Measurements from ENCODE around the gene FAM217A.

Gene FAM217A

GRCh38 chr6:4085332-4085700 lies 6.4 kb upstream of the FAM217A start:
- DNase-seq (ENCODE audit: low spot score), result no peak

GRCh38 chr6:4084444-4085331 lies 5.8 kb upstream of the FAM217A start:
- DNase-seq (ENCODE audit: low spot score), result no peak

- no peak for DNase-seq (ENCODE audit: low spot score)
Observed at GRCh38 chr6:4074478-4075235, 4.3 kb downstream of the FAM217A start.

- DNase-seq (ENCODE audit: low spot score), result no peak
Observed at GRCh38 chr6:4071330-4071729, 7.6 kb downstream of the FAM217A start.

GRCh38 chr6:4069199-4069598 lies 9.7 kb downstream of the FAM217A start:
- no peak for DNase-seq (ENCODE audit: low spot score)

- DNase-seq (ENCODE audit: low spot score), result no peak
Observed at GRCh38 chr6:4067673-4068072, 11.3 kb downstream of the FAM217A start.

GRCh38 chr6:4066029-4066755 lies 12.7 kb downstream of the FAM217A start:
- no peak for DNase-seq (ENCODE audit: low spot score)

GRCh38 chr6:4059115-4059777 lies 19.7 kb downstream of the FAM217A start:
- DNase-seq (ENCODE audit: low spot score), result no peak

- no peak for DNase-seq (ENCODE audit: low spot score)
Observed at GRCh38 chr6:4057036-4057435, 21.9 kb downstream of the FAM217A start.

GRCh38 chr6:4055420-4056041 lies 23.4 kb downstream of the FAM217A start:
- DNase-seq (ENCODE audit: low spot score), result peak; percentile 80

- DNase-seq (ENCODE audit: low spot score), result no peak
Observed at GRCh38 chr6:4049246-4049645, 29.7 kb downstream of the FAM217A start.

GRCh38 chr6:4041480-4041879 lies 37.5 kb downstream of the FAM217A start:
- no peak for DNase-seq (ENCODE audit: low spot score)

- no peak for DNase-seq (ENCODE audit: low spot score)
Observed at GRCh38 chr6:4039348-4039747, 39.6 kb downstream of the FAM217A start.

GRCh38 chr6:4036581-4036980 lies 42.4 kb downstream of the FAM217A start:
- no peak for DNase-seq (ENCODE audit: low spot score)

GRCh38 chr6:4032475-4032874 lies 46.5 kb downstream of the FAM217A start:
- no peak for DNase-seq (ENCODE audit: low spot score)

- DNase-seq (ENCODE audit: low spot score), result no peak
Observed at GRCh38 chr6:4031442-4031841, 47.5 kb downstream of the FAM217A start.

- DNase-seq (ENCODE audit: low spot score), result no peak
Observed at GRCh38 chr6:4030669-4031068, 48.3 kb downstream of the FAM217A start.

GRCh38 chr6:4029687-4030086 lies 49.2 kb downstream of the FAM217A start:
- no peak for DNase-seq (ENCODE audit: low spot score)

- DNase-seq (ENCODE audit: low spot score), result no peak
Observed at GRCh38 chr6:4028051-4028450, 50.9 kb downstream of the FAM217A start.

GRCh38 chr6:4025681-4026080 lies 53.3 kb downstream of the FAM217A start:
- DNase-seq (ENCODE audit: low spot score), result no peak

- no peak for DNase-seq (ENCODE audit: low spot score)
Observed at GRCh38 chr6:4023240-4023639, 55.7 kb downstream of the FAM217A start.
